SW 1271 (cell line): ENCODE results near the gene CRIP2.

Experiments
- DNase-seq, 2 experiments: peaks; one replicate each; lab custom pipeline; 2025; lab: John Stamatoyannopoulos, UW

Gene CRIP2, protein sequence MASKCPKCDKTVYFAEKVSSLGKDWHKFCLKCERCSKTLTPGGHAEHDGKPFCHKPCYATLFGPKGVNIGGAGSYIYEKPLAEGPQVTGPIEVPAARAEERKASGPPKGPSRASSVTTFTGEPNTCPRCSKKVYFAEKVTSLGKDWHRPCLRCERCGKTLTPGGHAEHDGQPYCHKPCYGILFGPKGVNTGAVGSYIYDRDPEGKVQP

DNA sequence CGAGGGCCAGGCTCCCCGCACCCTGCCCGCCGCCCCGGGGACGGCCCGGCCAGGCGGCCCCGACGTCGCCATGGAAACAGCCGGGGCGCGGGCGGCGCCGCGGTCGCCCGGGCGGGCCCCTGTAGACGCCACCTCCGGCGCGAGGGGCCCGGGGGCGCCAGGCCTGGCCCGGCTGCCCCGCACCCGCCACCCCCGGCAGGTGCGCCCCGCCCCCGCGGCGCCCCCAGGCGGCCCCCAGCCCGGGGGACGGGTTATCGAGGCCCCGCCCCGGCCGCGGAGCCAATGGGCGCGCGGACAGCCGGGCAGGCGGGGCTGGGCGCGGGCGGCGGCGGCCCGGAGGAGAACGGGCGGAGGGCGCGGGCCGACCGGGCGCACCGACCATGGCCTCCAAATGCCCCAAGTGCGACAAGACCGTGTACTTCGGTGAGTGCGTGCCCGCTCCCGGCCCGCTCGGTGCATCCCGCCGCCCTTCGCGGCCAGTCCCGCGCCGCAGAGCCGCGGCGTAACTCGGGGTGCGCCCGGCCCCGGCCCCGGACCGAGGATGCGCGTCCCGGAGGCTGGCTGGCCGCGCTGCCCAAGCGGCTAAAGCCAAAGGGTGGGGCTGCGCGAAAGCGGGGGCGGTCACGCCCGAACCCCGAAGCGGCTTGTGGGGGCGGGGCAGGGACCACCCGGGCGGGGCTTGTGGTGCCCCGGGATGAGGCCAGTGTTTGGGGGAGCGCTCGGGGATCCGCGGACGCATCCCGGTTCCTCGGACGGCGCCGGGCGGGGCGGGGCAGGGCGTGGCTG lies at the start of gene CRIP2:
TSS of gene CRIP2 (plus strand) at position 339 of the 786 bp plus-strand sequence. CDS start at position 381, 42 bp downstream.
- DNase-seq, result no peak

DNA sequence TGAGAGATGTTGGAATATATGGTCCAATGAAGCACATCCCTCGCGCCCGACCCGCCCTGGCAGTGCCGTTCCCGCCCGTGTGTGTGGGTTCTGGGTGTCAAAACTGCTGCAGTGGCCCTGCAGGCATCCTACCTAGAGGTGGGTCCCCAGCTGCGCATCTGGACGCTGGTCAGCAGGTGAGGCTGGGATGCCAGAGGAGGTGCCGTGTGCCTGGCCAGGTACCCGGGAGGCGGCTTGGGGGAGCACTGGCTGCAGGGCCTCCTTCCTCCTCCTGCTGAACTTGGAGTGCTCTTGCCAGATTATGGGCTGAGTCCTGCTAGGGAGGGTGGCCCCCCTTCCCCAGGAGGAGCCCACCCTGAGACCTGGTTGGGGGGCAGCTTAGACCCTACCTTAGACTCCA lies 49.8 kb upstream of the CRIP2 start:
- no peak for DNase-seq

DNA sequence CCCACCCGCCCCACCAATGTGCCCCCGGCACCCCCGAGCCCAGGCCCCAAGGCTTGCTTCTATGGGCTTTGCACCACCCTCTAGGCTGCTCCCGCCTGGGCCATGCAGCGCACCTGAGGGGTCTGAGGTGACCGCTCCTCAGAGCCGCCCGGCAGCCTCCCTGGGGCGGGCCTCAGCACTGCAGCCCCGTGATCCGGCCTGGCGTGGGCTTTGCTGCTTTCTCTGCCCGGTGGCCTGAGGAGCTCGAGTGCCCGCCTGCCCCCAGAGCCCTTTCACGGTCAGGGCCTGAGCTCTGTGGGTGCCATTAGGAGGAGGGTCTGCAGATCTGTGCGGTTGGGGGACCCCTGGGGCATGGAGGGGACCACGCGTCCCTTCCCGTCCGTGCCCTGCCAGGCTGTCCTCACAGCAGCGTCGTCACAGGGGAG lies 48.8 kb upstream of the CRIP2 start:
- DNase-seq, result no peak

DNA sequence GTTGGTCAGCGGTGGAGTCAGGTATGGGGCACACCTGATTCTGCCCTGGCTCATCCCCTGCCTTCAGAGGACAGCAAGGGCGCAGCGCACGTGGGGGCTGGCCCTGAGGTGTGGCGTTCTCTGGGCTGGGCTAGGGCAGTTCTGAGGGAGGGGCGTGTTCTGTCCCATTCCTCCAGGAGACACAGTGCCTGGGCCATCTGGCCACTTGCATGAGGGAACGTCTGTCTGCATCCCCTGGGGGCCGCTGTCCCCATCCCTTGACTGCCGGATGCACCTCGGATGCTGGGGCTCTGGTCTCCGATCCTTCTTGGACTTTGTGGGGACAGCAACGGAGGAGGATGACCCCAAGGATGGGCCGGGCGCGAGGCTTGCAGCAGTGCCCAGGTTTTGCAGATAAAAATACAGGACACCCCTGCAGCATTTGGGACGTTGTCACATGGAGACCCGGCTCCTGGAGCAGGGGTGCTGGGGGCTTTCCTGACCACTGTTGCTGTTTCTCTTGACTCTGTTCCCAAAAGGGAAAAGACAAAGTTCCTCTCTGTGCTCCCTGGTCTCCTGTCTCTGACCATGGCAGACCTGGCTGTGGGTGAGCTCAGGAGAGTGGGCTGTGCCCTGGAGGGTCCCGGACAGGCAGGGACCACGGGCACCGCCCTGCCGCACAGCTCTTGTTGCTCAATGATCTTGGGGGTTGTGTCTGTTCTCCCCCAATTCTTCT lies 48.0 kb upstream of the CRIP2 start:
- no peak for DNase-seq

GRCh38 chr14:105427412-105427811 lies 47.2 kb upstream of the CRIP2 start:
- no peak for DNase-seq

- no peak for DNase-seq
These were observed 46.6 kb upstream of the CRIP2 start for GRCh38 chr14:105427936-105428485.

DNA sequence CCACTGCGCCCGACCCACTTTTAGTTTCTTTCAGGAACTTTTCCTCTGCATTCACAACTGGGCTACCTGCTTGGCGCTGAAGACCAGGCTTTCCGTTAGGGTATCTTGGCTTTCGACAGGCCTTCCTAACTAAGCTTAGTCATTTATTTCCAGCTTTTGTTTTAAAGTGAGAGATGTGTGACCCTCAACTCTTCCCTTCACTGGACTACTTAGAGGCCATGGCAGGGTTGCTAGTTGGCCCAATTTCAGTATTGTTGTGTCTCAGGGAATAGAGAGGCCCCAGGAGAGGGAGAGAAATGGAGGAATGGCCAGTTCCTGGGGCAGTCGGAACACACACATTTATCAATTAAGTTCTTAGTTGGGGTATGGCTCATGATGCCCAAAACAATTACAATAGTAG lies 44.6 kb upstream of the CRIP2 start:
- DNase-seq, result no peak

DNA sequence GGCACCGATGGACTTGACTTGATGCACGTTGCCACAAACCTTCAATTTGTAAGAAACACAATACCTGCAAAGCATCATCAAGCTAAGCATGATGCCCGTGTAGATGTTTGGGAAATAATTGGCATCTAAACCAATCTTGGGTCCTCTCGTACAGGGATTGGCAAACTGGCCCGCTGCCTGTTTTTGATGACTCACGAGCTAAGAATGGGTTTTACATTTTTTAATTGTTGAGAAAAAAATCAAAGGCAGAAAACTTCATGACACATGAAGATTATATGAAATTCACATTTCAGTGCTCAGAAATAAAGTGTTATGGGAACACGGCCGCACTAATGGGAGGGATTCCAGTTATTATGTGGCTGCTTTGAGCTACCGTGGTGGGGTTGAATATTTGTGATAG lies 44.1 kb upstream of the CRIP2 start:
- DNase-seq, result peak; percentile 23 to 71

DNA sequence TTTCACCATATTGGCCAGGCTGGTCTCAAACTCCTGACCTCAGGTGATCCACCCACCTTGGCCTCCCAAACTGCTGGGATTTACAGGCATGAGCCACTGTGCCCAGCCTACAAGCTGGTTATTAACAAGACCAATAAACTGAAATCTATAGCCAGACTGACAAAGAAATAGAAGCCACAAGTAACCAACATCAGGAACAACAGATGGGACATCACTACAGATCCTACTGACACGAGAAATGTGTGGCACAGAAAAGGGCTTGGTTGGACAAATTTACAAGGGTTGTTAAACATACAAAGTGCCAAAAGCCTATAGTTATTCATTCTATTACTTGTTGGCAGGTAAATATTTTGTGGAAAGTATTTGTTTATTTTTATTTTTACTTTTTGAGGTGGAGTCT lies 43.4 kb upstream of the CRIP2 start:
- no peak for DNase-seq

- no peak for DNase-seq
These were observed 42.0 kb upstream of the CRIP2 start for GRCh38 chr14:105432657-105433056.

DNA sequence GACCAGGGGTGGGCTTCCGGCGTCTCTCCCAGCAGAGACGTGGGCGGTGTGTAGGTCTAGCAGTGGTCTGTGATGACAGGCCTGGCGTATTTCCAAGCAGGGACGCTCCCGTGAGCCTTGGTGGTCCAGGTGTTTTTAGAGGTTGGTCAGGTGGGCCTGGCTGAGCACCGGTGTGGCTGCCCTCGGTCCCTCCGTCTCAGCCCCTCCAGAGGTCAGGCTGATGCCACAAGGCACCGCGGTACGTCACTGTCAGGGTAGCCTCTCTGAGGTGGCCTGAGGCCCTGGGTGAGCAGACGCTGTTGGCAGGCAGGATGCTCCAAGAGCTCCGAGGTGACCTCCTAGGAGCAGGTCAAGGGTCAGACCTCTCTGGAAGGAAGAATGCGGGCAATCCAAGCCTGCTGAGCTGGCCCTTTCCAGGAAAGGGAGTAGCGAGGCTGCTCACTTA lies 41.4 kb upstream of the CRIP2 start:
- DNase-seq, result no peak

- no peak for DNase-seq
These were observed 38.2 kb upstream of the CRIP2 start for GRCh38 chr14:105436402-105436801.

DNA sequence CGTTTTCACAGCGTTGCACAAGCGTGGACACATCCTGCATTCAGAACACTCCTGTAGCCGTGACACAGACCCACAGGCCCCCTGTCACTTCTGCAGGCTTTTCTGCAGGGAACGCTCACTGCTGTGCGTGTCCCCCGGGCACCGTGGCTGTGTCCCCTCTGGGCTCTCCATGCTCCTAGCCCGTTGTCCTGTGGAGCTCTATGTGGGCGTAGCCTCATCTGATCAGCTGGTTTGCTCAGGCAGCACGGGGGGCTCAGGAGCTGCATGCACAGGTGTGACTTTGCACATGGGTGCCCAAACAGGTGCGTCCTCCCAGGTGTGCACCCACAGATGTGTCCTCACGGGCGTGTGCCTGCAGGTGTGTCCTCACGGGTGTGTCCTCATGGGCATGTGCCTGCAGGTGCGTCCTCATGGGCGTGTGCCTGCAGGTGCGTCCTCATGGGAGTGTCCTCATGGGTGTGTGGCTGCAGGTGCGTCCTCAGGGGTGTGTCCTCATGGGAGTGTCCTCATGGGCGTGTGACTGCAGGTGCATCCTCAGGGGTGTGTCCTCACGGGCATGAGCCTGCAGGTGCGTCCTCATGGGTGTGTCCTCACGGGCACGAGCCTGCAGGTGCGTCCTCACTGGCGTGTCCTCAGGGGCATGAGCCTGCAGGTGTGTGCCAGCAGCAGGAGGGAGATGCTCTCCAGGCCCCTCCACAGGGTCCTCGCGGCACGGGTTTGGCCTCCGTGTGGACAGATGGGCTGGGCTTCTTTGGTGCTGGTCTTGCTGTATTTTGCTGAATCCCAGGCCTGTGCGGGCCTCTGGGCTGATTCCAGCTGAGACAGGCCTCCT lies 37.5 kb upstream of the CRIP2 start:
- DNase-seq, result no peak

DNA sequence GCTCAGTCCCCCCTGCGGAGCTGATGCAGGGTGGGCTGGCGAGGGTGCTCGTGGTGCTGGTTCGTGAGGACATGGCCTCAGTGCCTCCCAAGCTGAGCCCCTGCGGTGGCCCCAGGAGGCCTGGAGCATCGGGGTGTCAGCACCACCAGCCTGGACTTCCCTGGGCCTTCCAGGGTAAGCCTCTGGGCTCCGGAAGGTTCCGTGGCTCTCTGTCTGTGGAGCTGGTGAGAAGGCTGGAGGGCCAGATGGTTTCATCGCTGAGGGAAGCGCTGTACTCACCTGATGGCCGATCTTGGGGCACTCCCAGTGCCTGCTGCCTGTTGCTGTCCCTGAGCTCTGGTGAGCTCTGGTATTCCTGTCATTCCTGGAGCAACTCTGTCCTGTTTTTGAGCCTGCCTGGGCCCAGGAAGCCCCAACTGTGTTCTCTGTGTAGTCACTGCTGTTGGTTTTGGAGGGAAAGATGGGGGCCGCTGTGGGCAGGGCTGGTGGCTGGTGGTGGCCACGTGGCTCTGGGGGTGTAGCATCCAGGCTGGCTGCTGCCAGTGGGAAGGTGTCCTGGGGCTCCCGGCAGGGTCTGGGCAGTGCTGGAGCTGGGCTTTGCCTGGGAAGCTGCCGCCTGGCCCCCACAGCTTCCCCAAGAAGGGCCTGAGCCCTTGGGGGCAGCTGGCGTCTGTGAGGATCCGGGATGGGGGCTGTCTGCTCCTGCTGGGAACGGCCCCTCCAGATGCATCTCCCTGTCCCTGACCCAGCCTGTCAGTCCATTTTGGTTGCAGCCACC lies 36.7 kb upstream of the CRIP2 start:
- no peak for DNase-seq

- no peak for DNase-seq
These were observed 35.4 kb upstream of the CRIP2 start for GRCh38 chr14:105439179-105439578.

DNA sequence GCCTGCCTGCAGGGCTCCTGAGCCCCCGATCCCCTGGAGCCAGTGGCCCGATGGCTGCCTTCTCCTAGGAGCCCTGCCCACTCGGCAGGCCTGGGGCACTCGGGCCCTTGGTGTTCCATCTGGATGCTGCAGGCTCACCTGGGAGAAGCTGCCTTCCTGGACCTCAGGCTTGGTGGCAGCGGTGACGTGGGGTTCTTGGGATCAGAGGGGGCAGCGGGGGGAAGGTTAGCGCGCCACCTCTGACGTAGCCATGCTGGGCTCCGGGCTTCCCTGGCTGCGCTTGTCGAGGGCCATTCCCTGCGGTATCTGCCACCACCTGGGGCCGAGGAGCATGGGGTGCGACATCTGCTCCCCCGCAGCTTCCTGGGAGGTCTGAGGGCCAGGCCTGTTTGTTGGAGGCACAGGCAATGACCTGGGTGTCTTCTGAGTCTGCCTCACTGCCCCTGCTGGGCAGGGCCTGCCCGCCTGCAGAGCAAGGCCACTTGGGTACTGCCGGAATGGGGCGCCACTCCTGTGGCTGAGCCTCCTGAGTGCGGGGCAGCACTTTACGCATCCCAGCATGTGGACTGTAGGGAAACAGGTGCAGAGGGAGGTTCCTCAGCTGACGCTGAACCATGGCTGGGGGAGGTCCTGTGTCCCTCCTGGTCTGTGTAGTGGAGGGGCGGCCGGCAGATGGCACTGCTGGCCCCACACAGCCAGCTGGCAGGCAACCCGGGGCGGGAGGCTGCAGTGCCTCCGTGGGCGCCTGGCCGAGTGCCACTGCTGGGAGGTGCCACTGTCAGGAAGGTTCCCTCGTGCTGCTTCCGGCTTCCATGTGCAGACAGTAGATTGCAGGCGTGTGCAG lies 34.7 kb upstream of the CRIP2 start:
- DNase-seq, result no peak

DNA sequence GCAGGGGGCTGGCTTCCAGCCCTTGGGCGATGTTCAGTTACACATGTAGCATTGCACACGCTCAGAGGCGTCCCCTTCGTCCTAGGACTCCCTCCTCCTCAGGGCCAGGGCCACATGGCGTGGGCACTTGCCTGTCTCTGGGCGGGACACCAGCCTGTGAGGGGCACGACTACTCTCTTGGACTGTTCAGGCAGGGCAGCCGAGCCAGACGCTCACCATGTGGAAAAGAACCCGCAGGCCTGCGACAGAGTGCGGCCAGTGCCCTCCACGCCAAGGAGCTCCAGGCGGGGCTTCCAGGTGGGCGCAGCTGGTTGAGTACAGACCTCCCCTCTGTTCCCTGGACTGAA lies 34.1 kb upstream of the CRIP2 start:
- no peak for DNase-seq

GRCh38 chr14:105440992-105441391 lies 33.6 kb upstream of the CRIP2 start:
- no peak for DNase-seq

GRCh38 chr14:105442125-105442524 lies 32.5 kb upstream of the CRIP2 start:
- no peak for DNase-seq

DNA sequence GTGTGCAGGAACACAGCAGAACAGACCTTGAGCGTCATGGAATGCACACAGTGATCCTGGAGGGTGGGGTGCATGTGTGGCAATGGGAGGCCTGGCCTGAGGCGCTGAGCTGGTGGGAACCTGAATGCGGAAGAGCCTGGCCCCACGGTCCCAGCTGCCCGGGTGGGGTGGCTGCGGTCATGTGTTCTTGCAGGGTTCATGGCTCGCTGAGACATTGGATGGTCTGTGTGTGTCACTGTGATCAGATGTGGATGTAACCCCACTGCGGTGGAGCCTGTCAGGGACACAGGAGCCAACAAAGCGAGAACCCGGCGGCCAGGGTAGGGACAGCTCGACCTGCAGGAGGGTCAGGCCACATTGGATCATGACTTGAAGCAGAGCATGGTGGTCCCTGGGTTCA lies 31.8 kb upstream of the CRIP2 start:
- no peak for DNase-seq
